Measurements from ENCODE around the gene PMAIP1. TPM values are rescaled to one million over a fixed set of nuclear protein-coding genes. Genes with fewer than 3 reads are reported as not detected.
A peak's percentile ranks its signal among the peaks of the same experiment; 100 is the strongest.

PMAIP1 gene
- total and polyA plus RNA-seq, 2 experiments from 2014 or later = 1.1 to 3.9 TPM

DNA sequence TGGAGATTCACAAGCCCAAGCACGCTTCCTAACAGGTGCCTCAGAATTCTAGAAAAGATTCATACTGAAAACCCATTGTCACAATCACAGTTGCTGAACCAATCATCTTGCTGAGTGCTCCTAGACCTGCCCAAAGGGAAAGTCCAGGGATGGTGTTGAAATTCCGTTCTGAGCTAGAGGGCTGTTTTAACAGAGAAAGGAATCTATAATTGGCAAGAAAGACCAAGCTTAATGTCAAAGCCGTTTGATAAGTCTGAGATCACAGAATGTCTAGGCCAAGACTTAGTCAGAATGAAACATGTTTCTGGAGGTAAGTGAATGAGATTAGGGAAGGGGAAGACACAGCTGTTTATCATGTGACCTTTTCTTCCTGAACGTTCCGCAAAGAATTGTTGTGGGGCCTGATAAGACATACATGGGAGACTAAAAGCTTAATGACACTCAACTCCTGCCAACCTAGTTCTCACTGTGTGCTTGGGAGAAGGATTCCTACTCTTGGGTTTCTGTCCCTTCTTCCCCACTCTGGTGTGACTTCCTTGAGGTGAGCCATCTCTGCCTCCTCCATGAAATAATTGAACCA is 27.5 kb downstream of the PMAIP1 start:
- DNase-seq (ENCODE audit: low read depth in 1 of 2, low spot score in 1 of 2) = peak in 1 of 2 donors; percentile 52
- Histone ChIP-seq H3K4me3 (no peak overlapping the region), H3K36me3 (no peaks in the 10 kb centered on the region), H3K27me3 (no peaks in the 10 kb centered on the region), H3K27ac (no peak overlapping the region), H3K9me3 (ENCODE audit: low read depth) (no peaks in the 10 kb centered on the region), H3K4me1 (ENCODE audit: low read depth) (no peaks in the 10 kb centered on the region)
- TF ChIP-seq, protein P1, sequence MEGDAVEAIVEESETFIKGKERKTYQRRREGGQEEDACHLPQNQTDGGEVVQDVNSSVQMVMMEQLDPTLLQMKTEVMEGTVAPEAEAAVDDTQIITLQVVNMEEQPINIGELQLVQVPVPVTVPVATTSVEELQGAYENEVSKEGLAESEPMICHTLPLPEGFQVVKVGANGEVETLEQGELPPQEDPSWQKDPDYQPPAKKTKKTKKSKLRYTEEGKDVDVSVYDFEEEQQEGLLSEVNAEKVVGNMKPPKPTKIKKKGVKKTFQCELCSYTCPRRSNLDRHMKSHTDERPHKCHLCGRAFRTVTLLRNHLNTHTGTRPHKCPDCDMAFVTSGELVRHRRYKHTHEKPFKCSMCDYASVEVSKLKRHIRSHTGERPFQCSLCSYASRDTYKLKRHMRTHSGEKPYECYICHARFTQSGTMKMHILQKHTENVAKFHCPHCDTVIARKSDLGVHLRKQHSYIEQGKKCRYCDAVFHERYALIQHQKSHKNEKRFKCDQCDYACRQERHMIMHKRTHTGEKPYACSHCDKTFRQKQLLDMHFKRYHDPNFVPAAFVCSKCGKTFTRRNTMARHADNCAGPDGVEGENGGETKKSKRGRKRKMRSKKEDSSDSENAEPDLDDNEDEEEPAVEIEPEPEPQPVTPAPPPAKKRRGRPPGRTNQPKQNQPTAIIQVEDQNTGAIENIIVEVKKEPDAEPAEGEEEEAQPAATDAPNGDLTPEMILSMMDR (IDR thresholded peaks at IDR 0.05; ENCODE audit: low read depth, low read length) = no peak

DNA sequence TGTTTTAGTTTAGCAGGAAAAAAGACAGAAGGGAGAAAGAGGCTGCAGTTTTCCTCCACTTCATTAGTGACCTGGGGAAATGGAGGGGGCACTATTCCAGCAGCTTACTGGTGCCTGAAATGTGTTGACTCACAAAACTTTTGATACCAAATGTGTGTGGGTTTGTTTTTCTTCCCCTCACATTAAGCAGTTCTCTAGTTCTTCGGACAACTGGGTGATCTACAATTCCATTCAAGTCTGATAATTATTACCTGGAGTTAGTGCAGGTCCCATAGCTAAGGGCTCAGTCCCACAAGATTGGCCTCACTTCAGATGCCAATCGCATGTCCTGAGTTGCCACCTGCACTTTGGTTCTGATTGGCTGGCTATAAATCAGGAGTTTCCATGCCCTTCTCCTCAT is 28.4 kb downstream of the PMAIP1 start:
- no peaks in the 10 kb centered on the region for H3K27me3 ChIP-seq
- no peaks in the 10 kb centered on the region for H3K36me3 ChIP-seq
- no peak overlapping the region for H3K27ac ChIP-seq
- H3K9me3 ChIP-seq (ENCODE audit: low read depth) = no peaks in the 10 kb centered on the region
- TF ChIP-seq, protein P1 (IDR thresholded peaks at IDR 0.05; ENCODE audit: low read depth, low read length) = no peak
- H3K4me3 ChIP-seq = no peak overlapping the region
- H3K4me1 ChIP-seq (ENCODE audit: low read depth) = no peaks in the 10 kb centered on the region
- no peak for DNase-seq (ENCODE audit: low read depth in 1 of 2, low spot score in 1 of 2)

DNA sequence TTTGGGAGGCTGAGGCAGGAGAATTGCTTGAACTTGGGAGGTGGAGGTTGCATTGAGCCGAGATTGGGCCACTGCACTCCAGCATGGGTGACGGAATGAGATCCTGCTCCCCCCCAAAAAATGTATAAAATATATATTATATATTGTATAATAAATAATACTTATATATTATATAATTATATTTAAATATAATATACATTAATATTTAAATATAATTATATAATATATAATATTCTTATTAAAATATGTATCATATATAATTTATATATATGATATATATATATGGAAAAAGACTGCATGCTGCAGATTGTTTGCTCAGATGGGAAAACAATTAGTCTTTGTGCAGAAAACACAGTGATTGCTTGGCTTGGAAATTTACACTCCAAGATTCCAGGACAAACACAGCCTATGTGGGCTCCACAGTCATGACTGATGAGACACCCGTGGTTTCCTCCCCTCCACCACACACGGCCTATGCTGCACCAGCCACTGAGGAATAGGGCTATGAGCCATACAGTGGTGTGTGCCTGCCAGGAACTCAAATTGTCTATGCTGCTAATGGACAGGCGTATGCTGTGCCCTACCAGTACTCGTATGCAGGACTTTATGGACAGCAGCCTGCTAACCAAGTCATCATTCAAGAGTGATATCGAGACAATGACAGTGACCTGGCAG is 30.0 kb downstream of the PMAIP1 start:
- no peak overlapping the region for H3K27ac ChIP-seq
- DNase-seq (ENCODE audit: low read depth in 1 of 2, low spot score in 1 of 2) = no peak
- H3K4me1 ChIP-seq (ENCODE audit: low read depth) = no peaks in the 10 kb centered on the region
- H3K36me3 ChIP-seq = no peaks in the 10 kb centered on the region
- no peaks in the 10 kb centered on the region for H3K9me3 ChIP-seq (ENCODE audit: low read depth)
- H3K27me3 ChIP-seq = peaks cover 5% of the 10 kb centered on the region
- TF ChIP-seq, protein P1 (IDR thresholded peaks at IDR 0.05; ENCODE audit: low read depth, low read length) = no peak
- H3K4me3 ChIP-seq = no peak overlapping the region

DNA sequence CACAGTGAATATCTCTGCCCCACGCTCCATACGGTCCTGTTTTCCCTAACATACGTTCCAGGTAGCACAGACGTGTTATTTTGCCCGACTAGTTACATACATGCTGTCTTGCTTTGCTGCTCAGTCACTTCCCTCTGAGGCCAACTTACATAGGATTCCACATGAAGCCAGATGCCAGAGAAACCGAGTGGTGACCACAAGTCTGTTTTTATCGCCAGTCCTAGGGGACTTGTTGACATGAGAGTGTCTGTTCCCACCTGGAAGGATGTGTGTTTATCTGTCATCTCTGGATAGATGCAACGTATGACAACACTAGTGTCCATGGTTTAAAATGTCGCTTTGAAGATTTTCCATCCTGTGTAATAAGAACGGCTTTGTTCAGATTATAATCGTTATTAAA is 32.6 kb downstream of the PMAIP1 start:
- Histone ChIP-seq H3K27me3 (peaks cover 12% of the 10 kb centered on the region), H3K36me3 (no peaks in the 10 kb centered on the region), H3K4me3 (no peak overlapping the region), H3K27ac (no peak overlapping the region), H3K9me3 (ENCODE audit: low read depth) (no peaks in the 10 kb centered on the region), H3K4me1 (ENCODE audit: low read depth) (no peaks in the 10 kb centered on the region)
- TF ChIP-seq, protein P1 (IDR thresholded peaks at IDR 0.05; ENCODE audit: low read depth, low read length) = no peak
- DNase-seq (ENCODE audit: low read depth in 1 of 2, low spot score in 1 of 2) = no peak

DNA sequence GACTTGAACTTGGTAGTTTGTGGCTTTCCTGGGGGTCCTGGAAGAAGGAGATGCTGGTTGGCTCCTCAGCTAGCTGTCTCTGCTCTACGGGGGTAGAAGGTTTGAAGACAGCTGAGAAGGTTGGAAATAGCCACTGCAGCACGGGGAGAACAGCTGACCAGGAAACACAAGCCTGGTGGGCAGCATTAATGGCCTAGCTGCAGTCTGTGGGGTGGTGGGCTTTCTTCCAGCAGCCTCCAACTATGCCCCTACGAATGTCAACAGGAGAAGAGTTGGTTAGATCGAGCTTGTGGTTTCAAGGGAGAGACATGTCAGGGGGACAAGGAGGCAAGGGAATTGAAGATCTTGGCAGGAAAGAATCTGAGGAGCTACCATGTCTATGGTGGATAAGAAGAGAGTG is 38.9 kb downstream of the PMAIP1 start:
- peaks cover 12% of the 10 kb centered on the region for H3K27me3 ChIP-seq
- H3K4me1 ChIP-seq (ENCODE audit: low read depth) = no peaks in the 10 kb centered on the region
- no peak for DNase-seq (ENCODE audit: low read depth in 1 of 2, low spot score in 1 of 2)
- no peak overlapping the region for H3K4me3 ChIP-seq
- H3K27ac ChIP-seq = no peak overlapping the region
- no peaks in the 10 kb centered on the region for H3K36me3 ChIP-seq
- H3K9me3 ChIP-seq (ENCODE audit: low read depth) = no peaks in the 10 kb centered on the region
- TF ChIP-seq, protein P1 (IDR thresholded peaks at IDR 0.05; ENCODE audit: low read depth, low read length) = no peak

Measured in cardiac muscle cell (in vitro differentiated cells and primary cell).